G401 (cell line): ENCODE measurements around the gene BACH2. TPM values are rescaled to one million over a fixed set of nuclear protein-coding genes. Genes with fewer than 3 reads are reported as not detected.
"Not testable (repeated sequence)": the region's sequence is repeated elsewhere in the genome, so short reads cannot be mapped to it uniquely, and the experiment has no call there.

Source experiments
- DNase-seq: peaks from one replicate; pipeline ENCODE4 v3.0.0-alpha.2; 2015; ENCODE audit warnings: low spot score
- in situ Hi-C: cut with HindIII; loops from 2 replicates; pipeline ENCODE4 v1.10.0; 2016; ENCODE audit warnings: low sequenced_read_pairs, mixed read lengths
- total RNA-seq: library from RNA; depleted of rRNA; stranded (reverse); fragments of >200 nt; shearing (Covaris generic); gene quantifications from 2 replicates; pipeline ENCODE4 v1.2.3, GENCODE V29; 2014

BACH2 gene
- total RNA-seq, 1 experiment from 2014 or later = 0.71 TPM

- in situ Hi-C loops = no loop called here
- no peak for DNase-seq
These were observed 368.7 kb downstream of the BACH2 start for GRCh38 chr6:89927791-89928550.

GRCh38 chr6:89927264-89927663, 369.4 kb downstream of the BACH2 start:
- in situ Hi-C loops = no loop called here
- no peak for DNase-seq

DNA sequence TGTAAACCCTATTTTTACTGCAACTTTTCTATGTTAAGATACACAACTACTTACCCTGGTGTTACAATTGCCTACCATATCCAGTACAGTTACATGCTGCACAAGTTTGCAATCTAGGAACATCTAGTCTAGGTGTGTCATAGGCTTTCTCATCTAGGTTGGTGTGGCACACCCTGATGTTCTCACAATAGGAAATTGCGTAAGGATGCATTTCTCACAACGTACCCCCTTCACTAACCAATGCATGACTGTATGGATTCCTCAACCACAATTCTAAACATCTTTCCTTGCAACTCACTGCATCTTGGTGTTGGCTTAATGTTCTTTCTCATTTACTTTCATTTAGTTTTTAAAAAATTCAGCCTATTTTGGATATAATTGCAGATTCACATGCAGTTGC, 370.8 kb downstream of the BACH2 start:
- DNase-seq = no peak
- in situ Hi-C loops = no loop called here

DNA sequence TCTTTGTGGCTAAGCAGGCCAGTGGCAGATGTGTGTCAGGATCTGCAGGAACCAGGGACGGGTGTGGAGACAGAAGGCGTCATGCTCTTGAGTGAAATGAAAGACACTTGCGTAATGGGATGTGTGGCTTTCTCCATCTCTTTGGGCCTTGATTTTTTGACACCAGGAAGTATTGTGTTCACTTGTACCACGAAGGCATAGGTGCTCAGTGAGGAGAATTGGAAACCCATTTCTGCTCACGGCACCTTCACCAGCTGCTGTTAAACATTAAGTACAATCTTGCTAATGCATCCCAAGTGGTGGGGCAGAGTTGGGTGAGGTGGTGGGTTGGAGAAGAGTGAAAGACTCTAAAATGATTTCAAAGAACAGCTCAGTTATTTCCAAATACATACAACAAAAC, 372.4 kb downstream of the BACH2 start:
- in situ Hi-C loops = no loop called here
- DNase-seq = no peak

GRCh38 chr6:89921691-89922090, 375.0 kb downstream of the BACH2 start:
- in situ Hi-C loops = no loop called here
- no peak for DNase-seq

- in situ Hi-C loops = no loop called here
- DNase-seq = no peak
These were observed 375.4 kb downstream of the BACH2 start for GRCh38 chr6:89921197-89921596.

DNA sequence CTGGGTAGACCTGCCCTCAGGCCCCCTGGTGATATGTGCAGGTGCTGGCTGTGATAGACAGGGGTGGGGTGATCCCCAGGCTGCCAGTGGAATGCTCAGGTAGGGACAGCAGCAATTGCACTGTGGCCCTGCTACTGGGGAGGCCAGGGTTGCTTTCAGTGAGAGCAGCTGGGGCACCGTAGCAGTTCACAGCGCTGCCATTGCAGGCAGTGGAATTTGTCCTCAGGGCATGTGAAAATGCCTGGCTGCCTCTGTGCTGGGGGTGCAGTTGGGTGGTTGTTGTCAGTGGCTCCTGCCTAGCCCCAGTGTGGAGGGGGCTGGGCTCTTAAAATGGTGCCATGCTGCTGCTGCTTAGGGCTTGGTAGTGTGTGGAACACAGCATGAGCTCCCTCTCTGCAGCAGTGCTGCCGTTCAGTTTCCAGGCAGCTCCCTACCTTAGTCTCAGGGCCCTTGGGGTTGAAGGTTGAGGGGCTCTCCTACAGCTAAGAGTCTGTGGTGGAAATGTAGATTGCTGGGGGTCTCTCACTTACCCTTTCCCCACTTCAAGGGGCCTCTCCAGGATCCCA, 378.8 kb downstream of the BACH2 start:
- DNase-seq = no peak
- in situ Hi-C loops = no loop called here

DNA sequence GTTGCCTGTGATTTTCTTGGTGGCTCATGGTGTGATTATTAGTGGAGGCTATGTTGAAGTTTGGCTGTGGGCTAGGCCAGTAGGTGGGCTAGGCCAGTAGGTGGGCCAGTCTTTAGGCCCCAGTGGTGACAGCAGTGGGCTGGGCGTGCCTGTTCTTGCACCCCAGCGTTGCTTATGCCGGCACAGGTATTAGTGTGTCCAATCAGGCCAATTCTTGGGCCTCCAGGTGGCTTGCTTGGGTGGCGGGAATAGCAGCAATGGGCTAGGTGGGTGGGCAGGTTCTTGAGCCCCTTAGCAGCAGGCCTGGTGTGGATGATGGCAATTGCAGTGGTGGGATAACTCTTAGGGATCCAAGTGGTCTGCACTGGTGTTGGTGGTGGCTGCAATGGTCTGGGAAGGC, 379.4 kb downstream of the BACH2 start:
- in situ Hi-C loops = no loop called here
- DNase-seq = no peak

DNA sequence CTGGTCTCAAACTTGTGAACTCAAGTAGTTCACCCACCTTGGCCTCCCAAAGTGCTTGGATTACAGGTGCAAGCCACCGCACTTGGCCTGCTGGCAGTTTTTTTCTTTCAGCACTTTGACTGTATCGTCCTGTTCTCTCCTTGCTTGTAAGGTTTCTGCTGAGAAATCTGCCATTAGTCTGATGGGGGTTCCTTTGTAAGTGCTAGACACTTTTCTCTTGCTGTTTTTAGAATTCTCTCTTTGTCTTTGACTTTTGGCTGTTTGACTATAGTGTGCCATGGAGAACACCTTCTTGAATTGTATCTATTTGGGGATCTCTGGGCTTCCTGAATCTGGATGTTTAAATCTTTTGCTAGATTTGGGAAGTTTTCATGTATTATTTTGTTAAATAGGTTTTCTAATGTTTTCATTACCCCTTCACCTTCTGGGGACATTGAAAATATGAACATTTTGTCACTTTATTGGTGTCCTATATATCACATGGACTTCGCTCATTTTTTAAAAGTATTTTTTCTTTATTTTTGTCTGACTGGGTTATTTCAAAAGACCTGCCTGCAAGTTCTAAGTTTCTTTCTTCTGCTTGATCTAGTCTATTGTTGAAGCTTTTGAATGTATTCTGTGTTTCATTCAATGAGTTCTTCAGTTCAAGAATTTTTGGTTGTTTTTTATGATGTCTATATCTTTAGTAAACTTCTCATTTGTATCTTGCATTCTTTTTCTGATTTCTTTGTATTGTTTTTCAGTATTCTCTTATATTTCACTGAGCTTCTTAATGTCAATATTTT, 380.3 kb downstream of the BACH2 start:
- in situ Hi-C loops = no loop called here
- no peak for DNase-seq

- no peak for DNase-seq
These were observed 385.8 kb downstream of the BACH2 start for GRCh38 chr6:89910902-89911240.

DNA sequence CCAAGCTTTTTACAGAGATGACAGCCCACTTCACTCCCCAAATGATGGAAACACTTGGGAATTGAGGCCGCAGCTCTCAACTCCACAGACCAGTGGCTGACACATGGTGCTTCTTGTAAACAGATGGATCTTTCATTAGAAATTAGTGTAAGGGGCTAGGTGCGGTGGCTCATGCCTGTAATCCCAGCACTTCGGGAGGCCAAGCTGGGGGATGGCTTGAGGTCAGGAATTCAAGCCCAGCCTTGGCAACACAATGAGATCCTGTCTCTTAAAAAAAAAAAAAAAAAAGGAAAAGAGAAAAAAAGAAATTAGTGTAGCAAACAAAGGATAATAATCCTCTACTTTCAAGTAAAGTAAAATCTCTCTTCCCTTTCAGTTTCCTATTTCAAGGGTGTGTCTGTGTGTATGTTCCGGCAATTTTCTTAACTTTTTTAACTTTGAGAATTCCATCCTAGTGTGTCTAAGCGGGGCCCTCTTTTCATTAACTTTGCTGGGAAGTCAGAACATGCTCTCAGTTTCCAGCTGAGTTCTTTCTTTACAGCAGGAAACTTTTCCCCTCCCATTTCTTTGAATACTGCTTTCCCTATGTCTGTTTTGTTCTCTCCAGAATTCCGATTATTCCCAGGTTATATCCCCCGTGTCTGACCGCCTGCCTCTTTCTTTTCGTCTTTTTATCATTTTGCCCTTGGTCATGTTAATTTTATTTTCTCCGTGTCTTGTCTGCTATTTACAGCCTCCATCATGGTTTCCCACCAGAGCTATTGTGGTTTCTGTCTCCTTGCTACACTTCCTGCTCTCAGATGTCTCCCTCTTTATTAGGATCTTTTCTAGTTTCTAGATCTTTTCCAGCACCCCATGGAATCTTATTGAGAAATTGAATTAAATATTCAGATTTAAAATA, 386.4 kb downstream of the BACH2 start:
- in situ Hi-C loops, DNase-seq: not testable (repeated sequence)

More at GRCh38 chr6:89910902-89911240, 385.8 kb downstream of the BACH2 start:
- in situ Hi-C loops = no loop called here

GRCh38 chr6:89895276-89895874, 401.3 kb downstream of the BACH2 start:
- in situ Hi-C loops = no loop called here

GRCh38 chr6:89894169-89894568, 402.5 kb downstream of the BACH2 start, which contains the start of gene GJA10:
Gene GJA10 (plus strand): TSS chr6:89894469. CDS start chr6:89894469, 0 bp downstream.
- in situ Hi-C loops = no loop called here
- no peak for DNase-seq

More at GRCh38 chr6:89895276-89895874, 401.3 kb downstream of the BACH2 start:
- no peak for DNase-seq

DNA sequence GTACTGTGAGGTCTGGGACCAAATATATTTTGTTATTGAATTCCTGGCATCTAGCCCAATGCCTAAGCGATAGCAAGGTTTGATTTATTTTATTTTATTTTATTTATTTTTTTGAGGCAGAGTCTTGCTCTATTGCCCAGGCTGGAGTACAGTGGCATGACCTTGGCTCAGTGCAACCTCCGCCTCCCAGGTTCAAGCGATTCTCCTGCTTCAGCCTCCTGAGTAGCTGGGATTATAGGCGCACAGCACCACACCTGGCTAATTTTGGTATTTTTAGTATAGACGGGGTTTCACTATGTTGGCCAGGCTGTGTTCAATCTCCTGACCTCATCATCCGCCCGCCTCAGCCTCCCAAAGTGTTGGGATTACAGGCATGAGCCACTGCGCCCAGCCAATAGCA, 404.1 kb downstream of the BACH2 start:
- DNase-seq, in situ Hi-C loops: not testable (repeated sequence)

- in situ Hi-C loops, DNase-seq: not testable (repeated sequence)
These were observed 405.7 kb downstream of the BACH2 start for GRCh38 chr6:89890845-89891528.

- in situ Hi-C loops = no loop called here
- no peak for DNase-seq
These were observed 407.8 kb downstream of the BACH2 start for GRCh38 chr6:89888871-89889270.

GRCh38 chr6:89888138-89888514, 408.5 kb downstream of the BACH2 start:
- in situ Hi-C loops = no loop called here

GRCh38 chr6:89887452-89888137, 409.0 kb downstream of the BACH2 start:
- in situ Hi-C loops = no loop called here
- no peak for DNase-seq

More at GRCh38 chr6:89888138-89888514, 408.5 kb downstream of the BACH2 start:
- no peak for DNase-seq
